ENCODE measurements around the gene UVSSA.

DNA sequence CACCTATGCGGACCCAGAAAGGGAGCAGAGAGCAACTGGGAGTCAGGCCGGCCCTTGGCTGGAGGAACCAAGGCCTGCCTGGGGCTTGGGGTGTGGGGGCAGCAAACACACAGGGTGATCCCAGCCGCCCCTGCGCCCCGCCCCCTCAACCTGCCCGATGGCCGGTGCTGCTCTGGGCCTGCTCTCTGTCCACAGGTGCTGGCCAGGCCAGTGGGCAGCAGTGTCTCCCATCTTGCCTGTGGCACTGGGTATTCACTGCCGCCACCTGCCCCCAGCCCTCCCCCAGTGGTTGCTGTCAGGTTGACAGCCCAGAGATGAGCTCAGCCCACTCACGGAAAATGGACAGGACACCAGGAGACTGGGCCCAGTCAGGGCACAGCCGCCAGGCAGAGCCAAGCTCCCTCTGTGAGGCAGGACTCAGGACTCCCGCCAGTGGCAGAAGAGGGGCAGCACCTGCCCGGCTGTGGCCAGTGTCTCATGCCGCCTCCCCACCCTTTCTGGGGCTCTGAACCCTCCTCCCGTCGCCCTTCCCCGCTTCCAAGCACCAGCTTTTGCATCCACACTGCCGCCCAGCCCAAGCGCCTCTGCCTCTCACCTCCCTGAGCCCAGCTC is 54.5 kb downstream of the UVSSA start:
- TF ChIP-seq CTCF (conservative IDR thresholded peaks at IDR 0.05 in 1 of 2, IDR thresholded peaks at IDR 0.05 in 1 of 2; ENCODE audit: low read depth in 1 of 2, low read length in 2 of 2) = no peak
- no peak for TF ChIP-seq EZH2 (IDR thresholded peaks at IDR 0.05; ENCODE audit: low read length, missing control alignments)

All from fibroblast of lung (primary cell).